ENCODE data around the gene ITFG1. TPM values are rescaled to one million over a fixed set of nuclear protein-coding genes. Genes with fewer than 3 reads are reported as not detected.

The ITFG1 gene
- total RNA-seq, 3 donors from 2014 or later = 20.1 to 24.1 (median 20.9) TPM

- Mint-ChIP-seq H3K27me3 (ENCODE audit: low read depth) (no peaks in the 10 kb centered on the region), H3K9me3 (no peaks in the 10 kb centered on the region), H3K4me1 (ENCODE audit: low read depth) (peaks cover 11% of the 10 kb centered on the region), H3K36me3 (ENCODE audit: insufficient read depth) (peaks cover 31% of the 10 kb centered on the region), H3K4me3 (no peak overlapping the region)
- ATAC-seq (no peak), DNase-seq (no peak)
These were observed 44.0 kb downstream of the ITFG1 start for GRCh38 chr16:47416869-47417268.

DNA sequence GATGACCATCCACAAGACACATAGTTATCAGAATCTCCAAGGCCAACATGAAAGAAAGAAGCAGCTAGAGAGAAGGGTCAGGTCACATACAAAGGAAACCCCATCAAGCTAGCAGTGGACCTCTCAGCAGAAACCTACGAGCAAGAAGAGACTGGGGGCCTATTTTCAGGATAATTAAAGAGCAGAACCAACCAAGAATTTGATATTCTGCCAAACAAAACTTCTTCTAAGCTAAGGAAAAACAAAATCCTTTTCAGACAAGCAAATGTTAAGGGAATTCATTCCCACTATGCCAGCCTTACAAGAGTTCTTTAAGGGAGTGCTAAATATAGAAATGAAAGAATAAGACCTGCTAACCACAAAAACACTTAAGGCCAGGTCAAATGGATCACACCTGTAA is 47.8 kb downstream of the ITFG1 start:
- peaks cover 23% of the 10 kb centered on the region for H3K4me1 Mint-ChIP-seq (ENCODE audit: low read depth)
- no peaks in the 10 kb centered on the region for H3K27me3 Mint-ChIP-seq (ENCODE audit: low read depth)
- no peaks in the 10 kb centered on the region for H3K9me3 Mint-ChIP-seq
- H3K4me3 Mint-ChIP-seq = no peak overlapping the region
- DNase-seq (no peak), ATAC-seq (no peak)
- H3K36me3 Mint-ChIP-seq (ENCODE audit: insufficient read depth) = peaks cover 34% of the 10 kb centered on the region

- H3K4me3 Mint-ChIP-seq = no peak overlapping the region
- H3K9me3 Mint-ChIP-seq = no peaks in the 10 kb centered on the region
- ATAC-seq (no peak), DNase-seq (no peak)
- H3K27me3 Mint-ChIP-seq (ENCODE audit: low read depth) = no peaks in the 10 kb centered on the region
- peaks cover 35% of the 10 kb centered on the region for H3K36me3 Mint-ChIP-seq (ENCODE audit: insufficient read depth)
- peaks cover 23% of the 10 kb centered on the region for H3K4me1 Mint-ChIP-seq (ENCODE audit: low read depth)
These were observed 52.4 kb downstream of the ITFG1 start for GRCh38 chr16:47408491-47408890.

GRCh38 chr16:47395733-47396498 is 64.9 kb downstream of the ITFG1 start:
- Mint-ChIP-seq H3K9me3 (no peaks in the 10 kb centered on the region), H3K36me3 (ENCODE audit: insufficient read depth) (peaks cover 26% of the 10 kb centered on the region), H3K4me3 (no peak overlapping the region), H3K27me3 (ENCODE audit: low read depth) (no peaks in the 10 kb centered on the region), H3K4me1 (ENCODE audit: low read depth) (peaks cover 26% of the 10 kb centered on the region)
- DNase-seq (no peak), ATAC-seq (no peak)

DNA sequence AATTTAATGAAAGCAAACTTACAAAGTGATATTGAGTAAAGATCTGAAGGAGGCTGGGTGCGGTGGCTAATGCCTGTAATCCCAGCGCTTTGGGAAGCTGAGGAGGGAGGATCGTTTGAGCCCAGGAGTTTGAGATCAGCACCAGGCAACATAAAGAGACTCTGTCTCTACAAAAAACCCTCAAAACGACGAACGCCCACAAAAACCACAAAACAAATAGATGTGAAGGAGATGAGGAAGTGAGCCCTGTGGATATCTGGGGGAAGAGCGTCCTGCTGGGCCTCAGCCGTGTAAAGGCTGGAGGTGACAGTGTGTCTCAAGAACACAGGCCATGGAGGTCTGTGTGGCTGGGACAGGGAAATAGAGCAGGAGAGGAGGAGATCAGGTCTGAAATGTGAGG is 68.8 kb downstream of the ITFG1 start:
- H3K36me3 Mint-ChIP-seq (ENCODE audit: insufficient read depth) = peaks cover 21% of the 10 kb centered on the region
- H3K4me3 Mint-ChIP-seq = no peak overlapping the region
- no peaks in the 10 kb centered on the region for H3K9me3 Mint-ChIP-seq
- peaks cover 26% of the 10 kb centered on the region for H3K4me1 Mint-ChIP-seq (ENCODE audit: low read depth)
- peak in 1 of 2 donors; percentile 40 for ATAC-seq
- H3K27me3 Mint-ChIP-seq (ENCODE audit: low read depth) = no peaks in the 10 kb centered on the region
- no peak for DNase-seq

DNA sequence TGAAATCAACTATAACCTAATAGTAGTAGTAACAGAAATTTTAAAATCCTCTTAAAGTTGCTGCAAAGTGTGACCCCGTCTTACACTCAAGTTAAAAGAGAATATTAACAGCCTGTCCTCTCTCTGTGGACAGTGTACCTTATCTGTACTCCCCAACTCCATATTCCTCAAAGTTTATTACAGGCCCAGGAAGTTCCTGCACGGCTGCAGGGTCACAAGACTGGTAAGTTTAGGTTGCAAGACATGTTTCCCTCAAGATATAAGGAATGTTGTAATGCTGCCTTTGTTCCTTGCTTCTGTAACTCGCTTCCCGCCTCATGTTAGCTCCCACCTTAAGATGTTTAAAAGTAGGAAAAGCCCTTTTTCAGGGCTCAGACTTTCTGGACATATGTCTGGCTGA is 72.2 kb downstream of the ITFG1 start:
- Mint-ChIP-seq H3K27me3 (ENCODE audit: low read depth) (no peaks in the 10 kb centered on the region), H3K36me3 (ENCODE audit: insufficient read depth) (peaks cover 13% of the 10 kb centered on the region), H3K4me3 (no peak overlapping the region), H3K4me1 (ENCODE audit: low read depth) (peaks cover 17% of the 10 kb centered on the region), H3K9me3 (no peaks in the 10 kb centered on the region)
- ATAC-seq (no peak), DNase-seq (no peak)

DNA sequence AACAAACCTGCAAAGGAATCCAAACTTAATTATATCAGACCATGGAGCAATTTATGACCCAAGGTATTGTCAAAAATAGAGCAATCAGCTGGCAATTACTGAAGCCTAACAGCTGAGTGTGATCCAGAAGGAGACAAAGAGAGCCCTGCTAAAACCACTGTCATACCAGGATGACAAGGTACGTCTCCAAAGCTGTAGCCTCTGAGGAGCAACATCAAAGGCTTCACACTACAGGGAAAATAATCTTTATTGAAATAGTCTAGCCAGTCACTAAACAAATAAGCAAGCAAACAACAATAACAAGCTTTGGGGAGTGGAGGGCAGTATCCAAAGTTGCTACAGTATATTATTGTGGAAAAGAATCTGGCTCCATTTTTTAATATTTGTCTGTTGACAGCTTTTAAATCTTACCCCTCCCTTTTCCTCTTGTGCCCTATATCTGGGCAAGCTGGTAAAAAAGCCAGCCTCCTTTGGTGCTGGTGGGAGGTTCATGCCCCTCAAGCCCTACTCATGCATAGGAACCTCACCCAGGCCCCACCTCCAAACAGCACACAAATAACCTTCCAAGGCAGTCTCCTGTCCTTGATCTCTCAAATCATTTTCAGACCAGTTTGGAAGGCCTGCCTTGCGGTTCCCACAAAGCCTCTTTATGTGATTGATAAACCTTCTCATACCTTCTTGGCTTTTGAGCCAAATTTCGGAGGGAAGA is 73.7 kb downstream of the ITFG1 start:
- no peaks in the 10 kb centered on the region for H3K9me3 Mint-ChIP-seq
- H3K4me3 Mint-ChIP-seq = no peak overlapping the region
- DNase-seq (no peak), ATAC-seq (no peak)
- no peaks in the 10 kb centered on the region for H3K27me3 Mint-ChIP-seq (ENCODE audit: low read depth)
- peaks cover 13% of the 10 kb centered on the region for H3K36me3 Mint-ChIP-seq (ENCODE audit: insufficient read depth)
- peaks cover 5% of the 10 kb centered on the region for H3K4me1 Mint-ChIP-seq (ENCODE audit: low read depth)

GRCh38 chr16:47386201-47386718 is 74.6 kb downstream of the ITFG1 start:
- DNase-seq (no peak), ATAC-seq (no peak)
- Mint-ChIP-seq H3K4me3 (no peak overlapping the region), H3K27me3 (ENCODE audit: low read depth) (no peaks in the 10 kb centered on the region), H3K9me3 (no peaks in the 10 kb centered on the region), H3K36me3 (ENCODE audit: insufficient read depth) (peaks cover 13% of the 10 kb centered on the region), H3K4me1 (ENCODE audit: low read depth) (no peaks in the 10 kb centered on the region)

DNA sequence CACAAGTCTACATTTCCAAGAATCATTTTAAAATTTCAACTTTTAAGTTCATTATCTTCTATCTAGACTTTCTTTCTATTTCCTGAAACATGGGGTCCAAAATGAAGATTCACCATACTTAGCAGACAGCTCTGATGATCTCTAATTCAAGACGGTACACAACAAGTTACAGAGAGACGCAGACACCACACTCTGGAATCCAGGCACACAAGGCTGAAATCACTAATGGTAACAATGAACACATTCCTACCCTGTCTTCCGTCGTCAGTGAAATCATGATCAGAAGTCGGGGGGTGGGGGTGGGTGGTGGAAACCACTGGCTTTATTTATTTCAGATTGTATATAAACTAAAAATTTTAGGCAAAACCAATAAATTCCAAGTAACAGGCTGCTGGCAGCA is 78.5 kb downstream of the ITFG1 start:
- DNase-seq = no peak
- Mint-ChIP-seq H3K9me3 (no peaks in the 10 kb centered on the region), H3K27me3 (ENCODE audit: low read depth) (no peaks in the 10 kb centered on the region), H3K36me3 (ENCODE audit: insufficient read depth) (peaks cover 10% of the 10 kb centered on the region), H3K4me3 (no peak overlapping the region), H3K4me1 (ENCODE audit: low read depth) (no peaks in the 10 kb centered on the region)
- no peak for ATAC-seq

DNA sequence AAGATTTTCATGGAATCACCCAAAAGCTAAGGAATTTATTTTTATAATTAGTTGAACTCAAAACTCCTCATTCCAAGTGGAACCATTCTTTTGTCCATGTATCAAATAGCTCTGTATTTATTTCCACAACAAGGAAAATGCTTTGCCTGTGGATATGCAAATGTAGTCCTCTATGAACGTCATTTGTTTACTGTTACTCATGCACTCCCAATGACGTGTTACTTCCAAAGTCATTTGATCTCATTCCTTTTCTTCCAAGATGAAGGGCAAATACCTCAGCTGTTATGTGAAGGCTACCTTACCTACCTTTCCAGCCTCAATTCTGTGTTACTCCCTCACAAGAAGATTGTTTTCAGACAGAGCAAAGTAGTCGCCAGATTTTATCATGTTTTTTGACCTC is 83.7 kb downstream of the ITFG1 start:
- Mint-ChIP-seq H3K36me3 (ENCODE audit: insufficient read depth) (peaks cover 28% of the 10 kb centered on the region), H3K4me3 (no peak overlapping the region), H3K27me3 (ENCODE audit: low read depth) (no peaks in the 10 kb centered on the region), H3K4me1 (ENCODE audit: low read depth) (no peaks in the 10 kb centered on the region), H3K9me3 (no peaks in the 10 kb centered on the region)
- DNase-seq = no peak
- ATAC-seq = no peak

GRCh38 chr16:47375423-47375822 is 85.4 kb downstream of the ITFG1 start:
- Mint-ChIP-seq H3K4me3 (no peak overlapping the region), H3K4me1 (ENCODE audit: low read depth) (no peaks in the 10 kb centered on the region), H3K36me3 (ENCODE audit: insufficient read depth) (peaks cover 38% of the 10 kb centered on the region), H3K27me3 (ENCODE audit: low read depth) (no peaks in the 10 kb centered on the region), H3K9me3 (peaks cover 3% of the 10 kb centered on the region)
- ATAC-seq (no peak), DNase-seq (no peak)

DNA sequence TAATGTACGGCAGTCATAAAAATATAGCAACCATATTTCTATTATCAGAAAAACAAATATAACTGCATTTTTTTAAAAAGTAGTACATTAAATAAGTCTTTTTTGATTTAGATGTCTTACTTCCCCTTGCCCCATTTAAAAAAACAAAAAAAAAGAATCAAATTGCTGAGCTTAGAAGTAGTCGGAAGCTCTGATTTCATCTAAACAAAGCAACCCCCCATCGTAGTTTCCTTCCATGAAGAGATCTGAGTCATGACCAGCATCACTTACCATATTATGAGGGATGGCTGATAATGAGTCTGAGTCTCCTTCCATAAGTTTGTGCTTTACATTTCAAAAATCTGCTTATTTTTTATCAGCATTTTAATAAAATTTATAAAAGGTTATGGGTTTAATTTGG is 86.2 kb downstream of the ITFG1 start:
- Mint-ChIP-seq H3K36me3 (ENCODE audit: insufficient read depth) (peaks cover 41% of the 10 kb centered on the region), H3K9me3 (peaks cover 3% of the 10 kb centered on the region), H3K27me3 (ENCODE audit: low read depth) (no peaks in the 10 kb centered on the region), H3K4me3 (no peak overlapping the region), H3K4me1 (ENCODE audit: low read depth) (no peaks in the 10 kb centered on the region)
- no peak for DNase-seq
- no peak for ATAC-seq

- peaks cover 39% of the 10 kb centered on the region for H3K36me3 Mint-ChIP-seq (ENCODE audit: insufficient read depth)
- H3K27me3 Mint-ChIP-seq (ENCODE audit: low read depth) = no peaks in the 10 kb centered on the region
- H3K9me3 Mint-ChIP-seq = peaks cover 3% of the 10 kb centered on the region
- ATAC-seq (no peak), DNase-seq (no peak)
- H3K4me1 Mint-ChIP-seq (ENCODE audit: low read depth) = no peaks in the 10 kb centered on the region
- no peak overlapping the region for H3K4me3 Mint-ChIP-seq
These were observed 89.4 kb downstream of the ITFG1 start for GRCh38 chr16:47371271-47372014.

DNA sequence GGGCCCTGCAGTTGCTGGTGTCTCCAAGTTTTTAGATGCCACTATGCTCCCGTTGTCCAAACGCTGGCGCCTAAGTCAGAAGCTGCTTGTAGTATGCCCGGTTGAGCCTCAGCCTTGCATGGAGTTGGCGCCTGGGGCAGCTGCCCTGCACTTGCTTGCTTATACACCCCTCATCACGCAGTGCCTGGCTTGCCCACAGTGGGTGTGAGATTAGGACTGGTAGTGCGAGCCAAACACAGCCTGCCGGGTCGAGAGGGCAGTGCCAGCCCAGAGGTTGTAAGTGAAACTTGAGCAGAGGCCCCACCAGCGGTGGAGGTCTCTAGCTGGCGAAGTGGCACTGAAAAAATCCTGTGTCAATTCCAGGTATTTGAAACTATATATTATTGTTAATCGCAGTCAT is 90.3 kb downstream of the ITFG1 start:
- DNase-seq (no peak), ATAC-seq (no peak)
- H3K27me3 Mint-ChIP-seq (ENCODE audit: low read depth) = no peaks in the 10 kb centered on the region
- H3K9me3 Mint-ChIP-seq = peaks cover 3% of the 10 kb centered on the region
- peaks cover 45% of the 10 kb centered on the region for H3K36me3 Mint-ChIP-seq (ENCODE audit: insufficient read depth)
- no peaks in the 10 kb centered on the region for H3K4me1 Mint-ChIP-seq (ENCODE audit: low read depth)
- H3K4me3 Mint-ChIP-seq = no peak overlapping the region
